Measurements from ENCODE around the gene CGB1.
A peak's percentile ranks its signal among the peaks of the same experiment; 100 is the strongest.
"Not testable (repeated sequence)": the region's sequence is repeated elsewhere in the genome, so short reads cannot be mapped to it uniquely, and the experiment has no call there.

CGB1 gene

DNA sequence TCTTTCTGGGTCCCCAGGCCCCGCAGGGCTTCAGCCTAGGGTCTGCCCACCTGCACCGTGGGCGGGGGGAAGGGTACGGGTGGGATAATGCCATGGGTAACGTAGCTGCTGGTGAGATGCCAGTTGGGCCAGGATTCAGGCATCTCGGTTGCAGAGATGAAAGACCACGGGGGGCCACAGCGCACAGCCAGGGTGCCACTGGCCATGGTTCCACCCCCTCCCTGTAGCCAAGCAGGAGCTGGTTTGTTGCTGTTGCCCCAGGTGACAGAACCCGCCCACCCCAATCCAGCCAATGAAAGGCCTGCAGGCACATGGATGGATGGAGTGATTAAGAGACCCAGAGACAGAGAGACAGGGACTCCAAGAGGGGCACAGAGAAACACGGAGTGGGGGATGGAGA, 21.9 kb upstream of the CGB1 start:
- DNase-seq = peak in 1 of 58 donors; percentile 10

DNA sequence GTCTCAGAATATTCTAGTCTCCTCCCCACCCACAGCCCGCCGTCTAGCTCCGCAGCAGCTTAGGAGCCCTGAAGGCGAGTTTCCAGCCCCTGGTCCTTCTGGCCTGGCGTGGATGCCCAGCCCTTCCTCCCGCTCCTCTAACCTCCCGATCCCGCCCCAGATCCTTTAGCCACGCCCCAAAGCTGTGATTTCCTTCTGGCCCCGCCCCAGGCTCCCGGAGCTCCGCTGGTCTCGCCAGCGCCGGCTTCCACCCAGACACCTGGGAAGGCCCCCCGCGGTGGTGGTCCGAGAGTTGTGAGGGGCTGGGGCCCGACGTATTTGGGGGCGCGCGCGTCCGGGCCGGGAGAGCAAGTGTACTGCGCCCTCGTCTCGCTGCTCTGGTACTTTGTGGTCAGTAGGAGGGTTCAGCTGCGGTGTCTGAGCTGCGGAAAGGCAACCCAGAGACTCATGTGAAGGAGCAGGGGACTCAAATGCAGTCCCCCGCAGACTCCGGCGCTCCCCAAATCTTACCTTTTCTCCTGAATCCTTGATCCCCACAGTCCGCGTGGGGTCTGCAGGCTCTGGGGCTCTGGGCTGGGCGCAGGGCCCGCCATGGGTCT, 21.0 kb upstream of the CGB1 start, which contains the start of gene CGB7:
CGB7 (minus strand) TSS at position 114 of the 599 bp plus-strand sequence. CDS start 2,374 bp downstream, outside the sequence.
- peak in 5 of 58 donors; percentile 1 to 6 (median 4) for DNase-seq

DNA sequence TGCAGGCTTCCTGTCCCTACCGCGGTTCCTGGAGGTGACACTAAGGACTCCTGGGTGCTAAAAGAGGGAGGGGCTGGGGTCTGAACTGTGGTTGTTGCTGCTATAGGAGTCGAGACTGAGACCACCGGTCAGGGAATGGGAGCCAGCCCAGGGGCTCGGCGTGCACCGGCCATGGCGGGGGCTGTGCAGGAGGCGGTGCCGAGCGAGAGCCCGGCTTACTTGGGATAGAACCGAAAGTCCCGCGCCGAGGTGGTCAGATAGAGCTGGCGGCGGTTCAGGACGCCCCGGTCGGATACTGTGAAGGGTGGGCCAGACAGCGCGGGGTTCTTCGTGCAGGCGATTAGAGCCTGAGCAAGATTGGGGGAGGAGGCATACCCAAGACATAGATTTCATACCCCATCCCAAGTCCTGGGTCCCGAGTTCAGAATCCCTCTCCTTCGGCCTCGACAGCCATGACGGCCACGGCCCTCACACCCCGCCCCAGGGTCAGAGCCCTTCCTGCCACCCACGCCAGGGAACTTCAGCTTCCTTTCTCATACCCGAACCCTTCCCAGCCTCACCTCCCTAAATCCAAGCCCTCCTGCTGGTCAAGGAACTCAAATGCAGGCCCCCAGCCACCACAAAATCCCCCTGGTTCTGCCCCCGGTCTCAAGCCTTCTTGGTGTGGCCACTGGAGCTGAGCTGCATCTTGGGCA, 20.4 kb upstream of the CGB1 start:
- DNase-seq = not testable (repeated sequence)

DNA sequence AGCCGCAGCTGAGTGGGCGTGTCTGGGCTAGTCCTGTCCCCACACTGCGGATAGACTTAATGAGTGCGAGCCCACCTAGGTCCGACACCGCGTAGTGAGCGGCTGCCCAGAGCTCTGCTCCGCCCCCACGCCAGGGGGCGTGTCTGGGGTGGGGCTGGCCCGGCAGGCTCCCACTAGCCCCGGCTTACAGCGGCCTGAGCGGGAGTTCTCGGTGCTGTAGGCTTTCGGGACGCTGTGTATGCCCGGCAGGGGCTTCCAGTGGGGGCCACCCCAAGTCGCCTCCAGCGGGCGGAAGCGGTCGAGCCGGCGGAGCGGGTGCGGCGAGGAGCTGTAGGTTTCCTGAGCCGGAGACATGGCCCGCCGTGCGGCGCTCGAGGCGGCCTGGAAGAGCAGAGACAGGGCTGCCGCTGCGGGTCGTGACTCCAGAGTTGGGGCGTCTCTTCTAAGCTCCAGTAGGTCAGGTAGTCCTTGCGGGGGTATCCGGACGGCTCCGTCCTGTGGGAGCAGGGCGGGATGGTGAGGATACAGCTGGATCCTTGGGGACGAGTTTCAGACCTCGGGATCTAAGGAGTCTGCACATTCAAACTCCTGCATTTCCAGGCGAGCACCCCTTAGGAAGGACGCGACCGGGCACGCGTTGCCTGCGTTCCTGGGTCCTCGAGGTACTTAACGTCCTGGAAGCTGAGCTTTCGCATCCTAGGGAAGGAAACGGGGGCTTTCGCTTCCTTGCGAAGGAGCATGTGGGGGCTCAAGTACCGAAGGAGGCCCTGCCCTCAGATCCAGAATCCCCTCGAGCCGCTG, 19.6 kb upstream of the CGB1 start:
- peak in 6 of 58 donors; percentile 0 to 13 (median 5) for DNase-seq

DNA sequence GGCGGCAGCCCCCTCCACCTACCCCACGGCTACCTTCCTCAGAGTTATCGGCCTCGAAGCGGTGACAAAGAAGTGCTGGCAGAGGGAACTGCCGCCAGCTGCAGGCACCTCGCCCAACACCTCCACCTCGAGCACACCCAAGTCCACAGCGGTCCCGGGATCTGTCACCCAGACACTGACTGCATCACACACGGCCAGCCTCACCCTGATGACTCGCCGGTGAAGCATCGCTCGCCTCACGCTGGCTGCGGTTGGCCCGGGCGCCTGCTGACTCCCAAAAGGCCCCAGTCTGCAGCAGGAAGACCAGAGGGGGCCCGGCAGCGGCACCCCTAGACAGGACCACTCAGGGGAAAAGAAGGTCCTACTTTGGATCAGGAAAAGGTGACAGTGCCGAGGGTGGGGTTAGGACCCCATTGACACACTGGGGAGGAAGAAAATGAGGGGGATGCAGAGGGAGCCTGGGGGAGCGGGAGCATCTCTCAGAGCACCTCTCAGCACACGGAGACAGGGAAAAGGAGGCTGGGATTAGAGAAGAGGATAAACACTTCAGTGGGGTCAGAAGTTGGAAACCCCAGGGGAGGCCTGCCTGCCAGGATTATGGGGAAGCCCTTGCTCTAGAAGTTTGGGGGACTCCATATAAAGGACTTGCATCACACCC, 13.8 kb upstream of the CGB1 start:
- not testable (repeated sequence) for DNase-seq

DNA sequence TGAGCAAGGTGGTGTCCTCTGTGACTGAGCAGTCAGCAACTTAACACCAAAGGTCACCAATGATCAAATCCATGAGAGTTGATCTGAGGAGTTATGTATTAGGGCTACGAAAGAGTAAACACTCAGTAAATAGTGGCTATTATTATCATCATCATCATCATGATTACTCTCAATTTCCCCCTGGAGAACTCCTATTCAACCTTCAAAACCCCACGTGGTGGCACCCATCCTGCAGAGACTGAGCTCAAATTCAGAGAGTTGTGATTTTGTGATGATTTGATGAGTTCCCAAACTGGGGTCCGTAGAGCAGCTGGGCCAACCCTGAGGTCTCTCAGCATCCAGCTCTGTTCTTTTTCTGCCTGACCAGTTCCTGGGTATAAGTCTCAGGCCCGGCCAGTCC, 13.1 kb upstream of the CGB1 start:
- DNase-seq = not testable (repeated sequence)

DNA sequence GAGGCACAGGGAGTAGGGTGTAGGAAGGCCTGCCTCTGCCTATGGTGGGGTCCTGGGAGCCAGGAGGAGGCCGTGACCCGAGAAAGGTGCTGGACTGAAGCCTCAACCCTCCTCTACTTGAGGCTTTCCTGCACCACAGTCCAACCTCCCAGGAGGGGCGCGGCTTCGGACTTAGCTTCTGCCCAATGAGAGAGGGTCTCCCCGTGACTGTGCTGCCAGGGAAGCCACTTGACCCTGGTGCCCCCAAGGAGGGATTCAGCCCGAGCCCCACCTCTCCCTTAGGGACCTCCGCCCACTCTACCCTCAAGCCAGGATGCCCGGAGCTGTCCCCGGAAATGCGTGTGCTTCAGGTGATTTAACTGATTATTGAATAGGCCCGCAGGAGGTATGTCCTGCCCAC, 12.3 kb upstream of the CGB1 start, which contains the start of gene CGB8:
CGB8 (minus strand) TSS at position 101 of the 400 bp plus-strand sequence. CDS start 372 bp downstream, outside the sequence.
- not testable (repeated sequence) for DNase-seq

DNA sequence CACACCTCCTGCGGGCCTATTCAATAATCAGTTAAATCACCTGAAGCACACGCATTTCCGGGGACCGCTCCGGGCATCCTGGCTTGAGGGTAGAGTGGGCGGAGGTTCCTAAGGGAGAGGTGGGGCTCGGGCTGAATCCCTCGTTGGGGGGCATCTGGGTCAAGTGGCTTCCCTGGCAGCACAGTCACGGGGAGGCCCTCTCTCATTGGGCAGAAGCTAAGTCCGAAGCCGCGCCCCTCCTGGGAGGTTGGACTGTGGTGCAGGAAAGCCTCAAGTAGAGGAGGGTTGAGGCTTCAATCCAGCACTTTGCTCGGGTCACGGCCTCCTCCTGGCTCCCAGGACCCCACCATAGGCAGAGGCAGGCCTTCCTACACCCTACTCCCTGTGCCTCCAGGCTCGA, 6.9 kb upstream of the CGB1 start, which contains the start of gene CGB5:
CGB5 (plus strand) TSS at position 301 of the 400 bp plus-strand sequence. CDS start 362 bp downstream, outside the sequence.
- not testable (repeated sequence) for DNase-seq

DNA sequence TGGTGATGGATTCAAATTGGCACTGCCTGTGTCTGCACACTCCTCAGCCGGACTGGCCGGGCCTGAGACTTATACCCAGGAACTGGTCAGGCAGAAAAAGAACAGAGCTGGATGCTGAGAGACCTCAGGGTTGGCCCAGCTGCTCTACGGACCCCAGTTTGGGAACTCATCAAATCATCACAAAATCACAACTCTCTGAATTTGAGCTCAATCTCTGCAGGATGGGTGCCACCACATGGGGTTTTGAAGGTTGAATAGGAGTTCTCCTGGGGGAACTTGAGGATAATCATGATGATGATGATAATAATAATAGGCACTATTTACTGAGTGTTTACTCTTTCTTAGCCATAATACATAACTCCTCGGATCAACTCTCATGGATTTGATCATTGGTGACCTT, 6.0 kb upstream of the CGB1 start:
- not testable (repeated sequence) for DNase-seq

DNA sequence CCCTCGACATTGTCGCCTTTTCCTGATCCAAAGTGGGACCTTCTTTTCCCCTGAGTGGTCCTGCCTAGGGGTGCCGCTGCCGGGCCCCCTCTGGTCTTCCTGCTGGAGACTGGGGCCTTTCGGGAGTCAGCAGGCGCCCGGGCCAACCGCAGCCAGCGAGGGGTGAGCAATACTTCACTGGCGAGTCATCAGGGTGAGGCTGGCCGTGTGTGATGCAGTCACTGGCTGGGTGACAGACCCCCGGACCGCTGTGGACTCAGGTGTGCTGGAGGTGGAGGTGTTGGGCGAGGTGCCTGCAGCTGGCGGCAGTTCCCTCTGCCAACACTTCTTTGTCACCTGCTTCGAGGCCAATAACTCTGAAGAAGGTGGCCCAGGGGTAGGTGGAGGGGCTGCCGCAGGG, 5.5 kb upstream of the CGB1 start:
- DNase-seq = no peak

DNA sequence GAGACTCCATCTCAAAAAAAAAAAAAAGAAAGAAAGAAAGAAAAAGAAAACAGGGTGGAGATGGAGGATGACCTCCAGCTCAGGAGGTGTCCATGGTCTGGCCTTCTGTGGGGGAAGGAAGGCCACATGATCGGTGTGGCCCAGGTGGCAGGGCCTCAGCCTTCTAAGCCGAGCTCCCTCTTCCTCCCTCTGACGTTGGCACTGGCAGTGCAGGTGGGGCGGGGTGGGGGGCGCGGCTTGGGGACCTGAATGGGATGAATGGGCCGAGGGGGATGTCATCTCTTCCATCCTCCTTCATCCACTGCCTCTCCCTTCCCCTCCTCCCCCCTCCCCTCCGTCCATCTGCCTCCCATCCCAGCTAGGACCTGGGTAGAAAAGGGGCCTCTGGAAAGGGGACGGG, 3.0 kb upstream of the CGB1 start:
- DNase-seq = not testable (repeated sequence)

DNA sequence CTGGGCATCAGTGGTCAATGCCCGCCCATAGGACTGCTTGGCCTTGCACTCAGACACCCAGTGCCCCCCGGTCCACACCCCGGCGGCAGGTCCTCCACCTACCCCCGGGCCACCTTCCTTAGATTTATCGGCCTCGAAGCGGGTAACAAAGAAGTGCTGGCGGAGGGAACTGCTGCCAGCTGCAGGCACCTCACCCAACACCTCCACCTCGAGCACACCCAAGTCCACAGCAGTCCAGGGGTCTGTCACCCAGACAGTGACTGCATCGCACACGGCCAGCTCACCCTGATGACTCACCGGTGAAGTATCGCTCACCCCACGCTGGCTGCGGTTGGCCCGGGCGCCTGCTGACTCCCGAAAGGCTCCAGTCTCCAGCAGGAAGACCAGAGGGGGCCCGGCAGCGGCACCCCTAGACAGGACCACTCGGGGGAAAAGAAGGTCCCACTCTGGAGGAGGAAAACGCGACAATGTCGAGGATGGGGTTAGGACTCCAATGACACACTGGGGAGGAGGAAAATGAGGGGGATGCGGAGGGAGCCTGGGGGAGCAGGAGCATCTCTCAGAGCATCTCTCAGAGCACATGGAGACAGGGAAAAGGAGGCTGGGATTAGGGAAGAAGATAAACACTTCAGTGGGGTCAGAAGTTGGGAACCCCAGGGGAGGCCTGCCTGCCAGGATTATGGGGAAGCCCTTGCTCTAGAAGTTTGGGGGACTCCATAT, 2.0 kb upstream of the CGB1 start:
- not testable (repeated sequence) for DNase-seq

DNA sequence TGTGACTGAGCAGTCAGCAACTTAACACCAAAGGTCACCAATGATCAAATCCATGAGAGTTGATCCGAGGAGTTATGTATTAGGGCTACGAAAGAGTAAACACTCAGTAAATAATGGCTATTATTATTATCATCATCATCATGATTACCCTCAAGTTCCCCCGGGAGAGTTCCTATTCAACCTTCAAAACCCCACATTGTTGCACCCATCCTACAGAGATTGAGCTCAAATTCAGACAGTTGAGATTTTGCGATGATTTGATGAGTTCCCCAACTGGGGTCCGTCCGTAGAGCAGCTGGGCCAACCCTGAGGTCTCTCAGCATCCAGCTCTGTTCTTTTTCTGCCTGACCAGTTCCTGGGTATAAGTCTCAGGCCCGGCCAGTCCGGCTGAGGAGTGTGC, 1.4 kb upstream of the CGB1 start:
- not testable (repeated sequence) for DNase-seq

DNA sequence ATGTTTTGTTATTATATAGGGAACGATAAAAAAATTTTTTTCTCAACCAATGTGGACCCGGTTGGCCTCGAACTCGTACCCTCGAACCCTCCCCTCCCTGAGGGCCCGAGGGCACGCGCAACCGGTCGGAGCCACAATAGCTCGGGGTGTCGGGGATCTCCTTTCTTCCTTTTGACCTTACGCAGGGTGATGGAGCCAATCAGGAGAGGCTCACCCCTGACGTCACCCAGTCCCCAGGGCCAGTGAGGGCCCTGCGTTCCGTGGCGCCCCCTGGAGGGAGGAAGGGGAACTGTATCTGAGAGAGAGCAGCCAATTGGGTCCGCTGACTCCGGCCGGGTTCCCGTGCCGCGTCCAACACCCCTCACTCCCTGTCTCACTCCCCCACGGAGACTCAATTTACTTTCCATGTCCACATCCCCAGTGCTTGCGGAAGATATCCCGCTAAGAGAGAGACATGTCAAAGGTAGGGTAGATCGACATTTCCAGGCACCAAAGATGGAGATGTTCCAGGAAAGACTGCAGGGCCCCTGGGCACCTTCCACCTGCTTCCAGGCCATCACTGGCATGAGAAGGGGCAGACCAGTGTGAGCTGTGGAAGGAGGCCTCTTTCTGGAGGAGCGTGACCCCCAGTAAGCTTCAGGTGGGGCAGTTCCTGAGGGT, 4.9 kb downstream of the CGB1 start, which contains the start of gene CGB2:
CGB2 (plus strand) TSS at position 249 of the 660 bp plus-strand sequence; CDS start at position 455, 206 bp downstream.
- not testable (repeated sequence) for DNase-seq

DNA sequence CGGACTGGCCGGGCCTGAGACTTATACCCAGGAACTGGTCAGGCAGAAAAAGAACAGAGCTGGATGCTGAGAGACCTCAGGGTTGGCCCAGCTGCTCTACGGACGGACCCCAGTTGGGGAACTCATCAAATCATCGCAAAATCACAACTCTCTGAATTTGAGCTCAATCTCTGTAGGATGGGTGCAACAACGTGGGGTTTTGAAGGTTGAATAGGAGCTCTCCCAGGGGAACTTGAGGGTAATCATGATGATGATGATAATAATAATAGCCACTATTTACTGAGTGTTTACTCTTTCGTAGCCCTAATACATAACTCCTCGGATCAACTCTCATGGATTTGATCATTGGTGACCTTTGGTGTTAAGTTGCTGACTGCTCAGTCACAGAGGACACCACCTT, 6.4 kb downstream of the CGB1 start:
- not testable (repeated sequence) for DNase-seq

DNA sequence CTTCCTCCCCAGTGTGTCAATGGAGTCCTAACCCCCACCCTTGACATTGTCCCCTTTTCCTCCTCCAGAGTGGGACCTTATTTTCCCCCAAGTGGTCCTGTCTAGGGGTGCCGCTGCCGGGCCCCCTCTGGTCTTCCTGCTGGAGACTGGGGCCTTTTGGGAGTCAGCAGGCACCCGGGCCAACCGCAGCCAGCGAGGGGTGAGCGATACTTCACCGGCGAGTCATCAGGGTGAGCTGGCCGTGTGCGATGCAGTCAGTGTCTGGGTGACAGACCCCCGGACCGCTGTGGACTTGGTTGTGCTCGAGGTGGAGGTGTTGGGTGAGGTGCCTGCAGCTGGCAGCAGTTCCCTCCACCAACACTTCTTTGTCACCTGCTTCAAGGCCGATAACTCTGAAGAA, 6.9 kb downstream of the CGB1 start:
- not testable (repeated sequence) for DNase-seq

DNA sequence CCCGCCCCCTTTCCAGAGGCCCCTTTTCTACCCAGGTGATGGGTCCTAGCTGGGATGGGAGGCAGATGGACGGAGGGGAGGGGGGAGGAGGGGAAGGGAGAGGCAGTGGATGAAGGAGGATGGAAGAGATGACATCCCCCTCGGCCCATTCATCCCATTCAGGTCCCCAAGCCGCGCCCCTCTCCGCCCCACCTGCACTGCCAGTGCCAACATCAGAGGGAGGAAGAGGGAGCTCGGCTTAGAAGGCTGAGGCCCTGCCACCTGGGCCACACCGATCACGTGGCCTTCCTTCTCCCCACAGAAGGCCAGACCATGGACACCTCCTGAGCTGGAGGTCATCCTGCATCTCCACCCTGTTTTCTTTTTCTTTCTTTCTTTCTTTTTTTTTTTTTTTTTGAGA, 8.0 kb downstream of the CGB1 start:
- DNase-seq = not testable (repeated sequence)

DNA sequence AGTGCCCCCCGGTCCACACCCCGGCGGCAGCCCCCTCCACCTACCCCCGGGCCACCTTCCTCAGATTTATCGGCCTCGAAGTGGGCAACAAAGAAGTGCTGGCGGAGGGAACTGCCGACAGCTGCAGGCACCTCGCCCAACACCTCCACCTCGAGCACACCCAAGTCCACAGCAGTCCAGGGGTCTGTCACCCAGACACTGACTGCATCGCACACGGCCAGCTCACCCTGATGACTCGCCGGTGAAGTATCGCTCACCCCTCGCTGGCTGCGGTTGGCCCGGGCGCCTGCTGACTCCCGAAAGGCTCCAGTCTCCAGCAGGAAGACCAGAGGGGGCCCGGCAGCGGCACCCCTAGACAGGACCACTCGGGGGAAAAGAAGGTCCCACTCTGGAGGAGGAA, 11.1 kb downstream of the CGB1 start:
- DNase-seq = not testable (repeated sequence)

DNA sequence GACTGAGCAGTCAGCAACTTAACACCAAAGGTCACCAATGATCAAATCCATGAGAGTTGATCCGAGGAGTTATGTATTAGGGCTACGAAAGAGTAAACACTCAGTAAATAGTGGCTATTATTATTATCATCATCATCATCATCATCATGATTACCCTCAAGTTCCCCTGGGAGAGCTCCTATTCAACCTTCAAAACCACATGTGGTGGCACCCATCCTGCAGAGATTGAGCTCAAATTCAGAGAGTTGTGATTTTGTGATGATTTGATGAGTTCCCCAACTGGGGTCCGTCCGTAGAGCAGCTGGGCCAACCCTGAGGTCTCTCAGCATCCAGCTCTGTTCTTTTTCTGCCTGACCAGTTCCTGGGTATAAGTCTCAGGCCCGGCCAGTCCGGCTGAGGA, 11.6 kb downstream of the CGB1 start:
- not testable (repeated sequence) for DNase-seq

DNA sequence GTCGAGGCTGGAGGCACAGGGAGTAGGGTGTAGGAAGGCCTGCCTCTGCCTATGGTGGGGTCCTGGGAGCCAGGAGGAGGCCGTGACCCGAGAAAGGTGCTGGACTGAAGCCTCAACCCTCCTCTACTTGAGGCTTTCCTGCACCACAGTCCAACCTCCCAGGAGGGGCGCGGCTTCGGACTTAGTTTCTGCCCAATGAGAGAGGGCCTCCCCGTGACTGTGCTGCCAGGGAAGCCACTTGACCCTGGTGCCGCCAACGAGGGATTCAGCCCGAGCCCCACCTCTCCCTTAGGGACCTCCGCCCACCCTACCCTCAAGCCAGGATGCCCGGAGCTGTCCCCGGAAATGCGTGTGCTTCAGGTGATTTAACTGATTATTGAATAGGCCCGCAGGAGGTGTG, 12.5 kb downstream of the CGB1 start, which contains the start of gene CGB3:
CGB3 (minus strand) TSS at position 101 of the 400 bp plus-strand sequence. CDS start 362 bp downstream, outside the sequence.
- not testable (repeated sequence) for DNase-seq
